ENCODE measurements around the gene CLEC16A.
A peak's percentile ranks its signal among the peaks of the same experiment; 100 is the strongest.

The CLEC16A gene

DNA sequence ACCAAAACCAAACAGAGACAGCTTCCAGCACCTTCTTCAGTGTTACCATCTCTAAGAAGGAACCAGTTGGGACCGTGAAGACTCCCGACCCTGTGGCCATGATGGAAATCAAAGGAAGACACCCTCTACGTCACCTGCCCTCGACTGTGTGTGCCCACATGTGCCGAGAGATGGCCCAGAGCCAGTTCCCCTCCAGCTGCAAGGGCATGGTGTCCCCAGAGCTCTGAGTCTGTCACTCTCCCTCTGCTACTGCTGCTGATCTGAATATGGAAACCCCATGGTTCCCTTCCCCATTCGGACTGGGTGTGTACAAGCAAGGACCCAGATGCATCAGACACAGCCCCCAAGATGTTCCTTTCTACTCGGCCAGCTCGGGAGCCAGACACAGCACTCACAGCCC lies 235.2 kb downstream of the CLEC16A start:
- no peak for DNase-seq
- in situ Hi-C loops (cut with HindIII; ENCODE audit: low pct_ligation_motif_present, low pct_unique_long_range_greater_than_20kb, low sequenced_read_pairs), result no loop called here

DNA sequence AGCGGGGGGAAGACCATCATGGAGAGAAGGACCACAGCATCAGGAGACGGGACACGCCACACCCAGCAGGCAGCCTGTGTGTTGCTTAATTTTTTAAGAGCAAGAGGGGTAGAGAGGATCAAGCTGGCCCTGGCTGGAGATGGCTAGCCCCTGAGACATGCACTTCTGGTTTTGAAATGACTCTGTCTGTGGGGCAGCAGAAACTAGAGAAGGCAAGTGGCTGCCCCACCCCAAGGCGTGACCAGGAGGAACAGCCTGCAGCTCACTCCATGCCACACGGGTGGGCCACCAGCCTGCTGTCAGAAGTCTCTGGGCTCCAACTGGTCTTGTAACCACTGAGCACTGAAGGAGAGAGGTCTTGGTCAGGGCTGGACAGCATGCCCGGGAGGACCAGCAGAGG lies 236.1 kb downstream of the CLEC16A start:
- DNase-seq, result no peak
- in situ Hi-C loops (cut with HindIII; ENCODE audit: low pct_ligation_motif_present, low pct_unique_long_range_greater_than_20kb, low sequenced_read_pairs), result no loop called here

DNA sequence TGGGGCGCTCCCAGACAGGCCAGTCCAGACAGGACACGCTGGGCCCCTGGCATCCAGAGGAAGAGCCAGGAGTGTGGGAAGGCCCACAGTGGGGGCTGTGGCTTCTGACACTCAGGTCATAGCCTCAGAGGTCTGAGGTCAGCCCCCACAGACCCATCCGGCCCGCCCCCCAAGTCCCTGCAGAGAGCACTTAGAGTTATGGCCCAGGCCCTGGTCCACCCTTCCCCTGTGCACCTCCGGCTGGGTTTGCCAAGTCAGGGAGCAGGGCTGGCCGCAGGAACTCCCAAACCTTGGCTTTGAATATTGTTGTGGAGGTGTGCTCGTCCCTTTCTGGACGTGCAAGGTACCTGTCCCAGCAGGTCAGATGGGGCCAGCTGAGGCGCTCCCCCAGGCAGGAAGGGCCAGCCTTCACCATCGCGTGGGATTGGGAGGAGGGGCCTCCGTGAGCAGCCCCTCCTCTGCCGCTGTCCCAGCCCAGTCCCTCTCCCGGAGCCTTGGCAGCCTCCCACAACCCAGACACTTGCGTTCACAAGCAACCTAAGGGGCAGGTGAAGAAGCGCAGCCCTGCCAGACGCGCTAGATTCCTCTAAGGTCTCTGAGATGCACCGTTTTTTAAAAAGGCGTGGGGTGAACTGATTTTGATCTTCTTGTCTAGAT lies 237.0 kb downstream of the CLEC16A start:
- DNase-seq, result no peak
- in situ Hi-C loops (cut with HindIII; ENCODE audit: low pct_ligation_motif_present, low pct_unique_long_range_greater_than_20kb, low sequenced_read_pairs), result no loop called here

DNA sequence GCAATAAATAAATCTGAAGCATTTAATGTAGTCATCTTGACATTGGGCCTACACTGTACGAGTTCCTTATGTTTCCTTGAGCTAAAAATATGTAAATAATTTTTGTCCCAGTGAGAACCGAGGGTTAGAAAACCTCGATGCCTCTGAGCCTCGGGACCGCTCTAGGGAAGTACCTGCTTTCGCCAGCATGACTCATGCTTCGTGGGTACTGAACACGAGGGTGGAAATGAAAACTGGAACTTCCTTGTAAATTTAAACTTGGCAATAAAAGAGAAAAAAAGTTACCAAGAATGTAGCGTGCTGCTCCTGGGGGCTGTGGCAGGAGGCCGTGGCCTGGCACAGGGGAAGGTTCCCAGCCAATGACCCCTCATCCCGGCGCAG lies 237.5 kb downstream of the CLEC16A start:
- peak; percentile 23 for DNase-seq
- in situ Hi-C loops (cut with HindIII; ENCODE audit: low pct_ligation_motif_present, low pct_unique_long_range_greater_than_20kb, low sequenced_read_pairs), result no loop called here

DNA sequence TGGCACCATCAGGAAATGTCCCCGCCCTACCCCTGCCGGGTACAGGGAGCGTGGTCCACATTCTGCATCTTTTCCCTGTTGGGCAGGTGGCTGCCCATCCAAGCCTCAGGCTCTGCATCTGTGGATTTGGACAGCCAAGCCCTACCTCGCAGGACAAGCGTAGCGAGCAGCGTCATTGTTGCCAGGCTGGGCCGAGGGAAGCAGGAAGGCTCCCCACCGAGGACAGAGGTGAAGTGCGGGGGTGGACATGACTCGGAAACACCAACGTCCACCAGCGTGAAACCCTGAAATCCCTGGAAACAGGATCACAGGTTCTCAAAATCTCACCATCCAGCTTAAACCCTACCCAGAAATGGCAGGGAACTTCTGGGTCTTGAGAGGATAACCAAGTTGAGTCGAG lies 238.0 kb downstream of the CLEC16A start:
- DNase-seq, result no peak
- in situ Hi-C loops (cut with HindIII; ENCODE audit: low pct_ligation_motif_present, low pct_unique_long_range_greater_than_20kb, low sequenced_read_pairs), result no loop called here

DNA sequence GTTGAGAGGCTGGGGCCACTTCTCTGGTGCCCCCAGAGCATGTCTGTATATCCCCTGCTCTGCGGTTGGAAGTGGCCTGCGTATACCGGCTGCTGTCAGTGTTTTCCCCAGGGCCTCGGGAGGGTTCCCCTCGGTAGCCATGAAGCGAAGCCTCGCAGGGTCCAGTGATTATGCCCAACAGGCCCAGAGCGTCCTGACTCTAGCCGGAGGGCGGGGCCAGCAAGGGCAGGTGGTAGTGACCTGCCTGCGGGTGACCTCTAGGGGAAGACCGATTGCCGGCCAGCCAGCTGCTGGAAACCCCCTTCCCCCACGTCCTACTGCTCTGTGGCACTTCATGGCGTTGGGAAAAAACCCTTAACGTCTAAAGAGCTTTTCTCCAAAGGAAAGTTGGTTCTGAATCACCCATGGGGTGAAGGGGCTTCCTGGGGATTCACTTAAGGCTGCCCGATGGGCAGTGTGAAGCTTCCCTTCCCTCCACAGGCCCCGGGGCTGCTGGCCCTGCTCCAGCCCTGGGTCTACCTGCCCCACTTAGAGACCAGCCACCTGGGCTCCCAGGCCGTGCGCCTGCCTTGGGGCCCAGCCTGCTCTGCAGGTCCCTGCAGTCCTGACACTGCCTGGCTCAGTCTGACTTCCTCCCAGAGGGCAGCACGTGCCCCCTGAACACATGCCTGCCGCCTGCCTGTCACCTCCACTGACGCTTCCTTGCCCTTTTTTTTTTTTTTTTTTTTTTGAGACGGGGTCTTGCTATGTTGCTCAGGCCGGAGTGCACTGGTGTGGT lies 238.9 kb downstream of the CLEC16A start:
- no peak for DNase-seq
- in situ Hi-C loops (cut with HindIII; ENCODE audit: low pct_ligation_motif_present, low pct_unique_long_range_greater_than_20kb, low sequenced_read_pairs), result no loop called here

DNA sequence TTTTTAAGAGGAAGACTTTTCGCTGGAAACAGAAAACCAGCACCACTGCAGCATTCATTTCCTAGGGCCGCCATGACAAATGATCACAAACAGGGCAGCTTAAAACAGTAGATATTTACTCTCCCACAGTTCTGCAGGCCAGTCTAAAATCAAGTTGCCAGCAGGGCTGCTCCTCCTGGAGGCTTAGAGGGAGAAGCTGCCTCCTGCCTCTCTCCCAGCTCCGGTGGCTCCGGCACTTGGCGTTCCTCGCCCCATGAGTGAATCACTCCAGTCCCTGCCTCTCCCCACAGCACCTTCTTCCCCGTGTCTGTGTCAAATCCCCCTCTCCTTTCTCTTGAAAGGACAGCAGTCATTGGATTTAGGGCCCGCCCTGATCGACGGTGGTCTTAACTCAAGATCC lies 239.6 kb downstream of the CLEC16A start:
- in situ Hi-C loops (cut with HindIII; ENCODE audit: low pct_ligation_motif_present, low pct_unique_long_range_greater_than_20kb, low sequenced_read_pairs), result no loop called here
- no peak for DNase-seq

DNA sequence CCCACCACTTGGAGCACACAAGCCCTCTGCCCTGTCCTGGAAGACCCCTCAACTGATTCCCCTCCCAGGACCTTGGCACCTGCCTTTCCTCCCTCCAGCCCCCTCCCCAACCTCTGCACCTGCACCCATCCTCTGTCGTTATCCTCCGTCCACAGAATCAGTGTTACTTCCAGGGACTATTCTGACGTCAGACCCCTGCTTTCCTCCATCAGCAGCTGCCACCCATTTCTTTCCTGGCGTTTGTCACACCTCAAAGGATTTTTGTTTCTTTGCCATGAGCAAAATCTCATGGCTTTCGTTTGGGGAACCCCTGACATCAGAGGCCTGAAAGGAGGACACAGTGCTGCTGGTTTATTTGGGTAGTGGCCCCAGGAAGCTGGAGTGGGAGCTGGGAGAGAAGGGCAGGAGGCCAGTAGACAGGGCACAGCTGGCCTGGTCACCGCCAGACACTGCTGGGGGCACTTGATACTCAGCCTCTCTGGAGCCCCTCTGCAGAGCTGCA lies 243.2 kb downstream of the CLEC16A start:
- no peak for DNase-seq

DNA sequence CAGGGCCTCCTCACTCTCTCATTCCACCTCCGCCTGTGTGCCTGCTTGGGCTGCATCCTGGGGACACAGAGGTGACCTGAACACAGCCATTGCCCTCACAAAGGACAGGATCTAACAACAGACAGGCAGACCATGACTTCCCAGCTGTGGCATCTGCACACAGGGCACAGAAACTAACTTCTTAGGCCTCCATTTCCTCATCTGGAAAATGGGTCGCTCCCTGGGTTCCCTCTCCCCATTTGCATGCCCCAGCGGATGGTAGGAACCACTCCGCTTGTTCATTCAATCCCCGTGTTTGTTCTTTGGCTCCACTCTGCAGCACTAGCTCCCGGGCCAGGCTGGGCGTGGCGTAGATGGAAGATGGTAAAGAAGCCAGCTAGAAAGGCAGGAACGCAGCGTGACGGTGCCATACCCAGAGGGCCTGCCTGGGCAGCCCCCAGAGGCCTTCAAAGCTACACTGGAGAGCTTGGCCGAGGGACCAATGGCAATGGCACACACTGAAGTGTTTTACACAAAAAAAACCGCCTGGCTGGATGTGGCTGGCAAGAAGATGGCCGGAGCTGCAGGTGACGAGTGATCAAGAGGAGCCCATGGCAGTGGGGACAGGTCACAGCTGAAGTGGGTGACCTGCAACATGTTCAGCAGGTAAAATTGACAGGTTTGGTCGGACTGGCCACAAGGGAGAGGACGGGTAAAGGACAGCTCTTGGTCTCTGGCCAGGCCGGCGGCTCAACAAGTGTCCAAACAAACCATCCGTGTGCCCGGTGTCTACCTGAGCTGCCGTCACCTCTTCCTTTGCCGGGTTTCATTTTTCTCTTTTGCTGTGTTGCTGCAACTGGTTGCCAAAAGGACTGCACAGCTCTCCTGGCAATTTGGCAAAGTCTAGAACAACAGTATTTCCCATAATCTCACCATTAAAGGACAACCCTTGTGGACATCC lies 244.7 kb downstream of the CLEC16A start:
- DNase-seq, result no peak
- in situ Hi-C loops (cut with HindIII; ENCODE audit: low pct_ligation_motif_present, low pct_unique_long_range_greater_than_20kb, low sequenced_read_pairs), result no loop called here

More for the DNA sequence above, 243.2 kb downstream of the CLEC16A start:
- in situ Hi-C loops (cut with HindIII; ENCODE audit: low pct_ligation_motif_present, low pct_unique_long_range_greater_than_20kb, low sequenced_read_pairs), result no loop called here

DNA sequence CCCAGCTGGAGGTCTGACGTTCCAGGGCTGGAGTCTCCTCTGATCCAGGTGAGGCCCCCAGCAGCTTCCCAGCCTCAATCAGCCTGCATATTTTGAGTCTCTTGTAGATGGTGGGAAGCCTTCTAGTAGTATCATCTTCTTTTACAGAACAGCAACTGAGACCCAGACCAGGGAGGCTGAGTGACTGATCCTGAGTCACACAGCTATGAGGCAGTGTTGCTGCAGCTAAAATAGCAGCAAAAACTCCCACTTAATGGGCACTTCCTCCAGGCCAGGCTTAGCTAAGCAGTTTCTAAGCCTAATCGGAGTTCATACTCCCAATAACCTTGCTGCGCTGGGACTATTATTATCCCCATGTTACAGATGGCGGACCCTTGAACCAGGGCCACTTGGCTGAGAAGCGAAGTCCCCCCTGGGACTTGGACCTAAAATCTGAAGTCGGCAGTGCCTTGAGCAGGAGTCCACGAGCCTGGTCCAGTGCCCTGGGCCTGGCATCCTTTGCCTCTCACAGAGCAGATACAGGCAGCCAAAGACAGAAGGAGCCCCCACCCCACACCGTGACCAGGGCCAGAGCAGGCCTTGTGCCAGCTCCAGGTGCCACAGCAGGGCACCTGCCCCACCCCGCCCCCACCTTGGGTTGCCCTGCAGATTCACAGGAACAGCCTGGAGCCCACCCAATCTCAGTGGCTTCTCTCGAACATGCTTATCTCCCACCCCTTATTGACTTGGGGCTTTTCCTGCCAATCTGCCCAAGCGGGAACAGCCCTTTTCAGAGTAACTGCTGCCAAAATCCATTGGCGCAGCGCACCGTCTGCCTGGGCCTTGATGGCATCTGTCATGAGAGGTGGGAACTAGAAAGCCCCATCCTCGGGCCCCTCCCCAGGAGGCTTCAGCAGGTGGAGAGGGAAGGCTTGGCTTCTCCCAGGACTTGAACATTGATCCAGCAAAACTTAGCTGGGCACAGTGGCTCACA lies 246.5 kb downstream of the CLEC16A start:
- in situ Hi-C loops (cut with HindIII; ENCODE audit: low pct_ligation_motif_present, low pct_unique_long_range_greater_than_20kb, low sequenced_read_pairs), result no loop called here
- no peak for DNase-seq

DNA sequence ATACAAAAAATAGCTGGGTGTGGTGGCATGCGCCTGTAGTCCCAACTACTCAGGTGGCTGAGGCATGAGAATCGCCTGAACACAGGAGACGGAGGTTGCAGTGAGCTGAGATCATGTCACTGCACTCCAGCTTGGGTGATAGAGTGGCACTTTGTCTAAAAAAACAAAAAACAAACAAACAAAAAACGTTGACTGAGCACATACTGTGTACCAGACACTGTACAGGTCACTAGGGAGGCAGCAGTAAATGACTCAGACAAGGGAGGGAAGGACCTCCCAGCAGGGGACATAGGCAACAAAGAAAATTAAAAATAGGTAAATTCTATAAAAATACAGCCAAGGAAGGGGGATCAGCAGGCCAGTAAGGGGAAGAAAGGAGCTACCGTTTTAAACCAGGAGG lies 247.3 kb downstream of the CLEC16A start:
- DNase-seq, result no peak
- in situ Hi-C loops (cut with HindIII; ENCODE audit: low pct_ligation_motif_present, low pct_unique_long_range_greater_than_20kb, low sequenced_read_pairs), result no loop called here

DNA sequence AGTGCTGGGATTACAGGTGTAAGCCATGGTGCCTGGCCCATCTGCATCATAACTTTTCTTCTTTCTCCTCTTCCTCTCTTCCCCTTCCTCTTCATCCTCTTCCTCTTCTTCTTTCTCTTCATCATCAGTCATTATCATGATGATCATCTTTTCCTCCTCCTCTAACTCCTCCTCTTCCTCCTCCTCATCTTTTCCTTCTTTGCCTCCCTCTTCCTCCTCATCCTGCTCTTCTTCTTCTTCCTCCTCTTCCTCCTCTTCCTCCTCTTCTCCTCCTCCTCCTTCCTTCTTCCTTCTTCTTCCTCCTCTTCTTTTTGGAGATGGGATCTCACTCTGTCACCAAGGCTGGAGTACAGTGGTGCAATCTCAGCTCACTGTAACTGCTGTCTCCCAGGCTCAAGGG lies 249.1 kb downstream of the CLEC16A start:
- in situ Hi-C loops (cut with HindIII; ENCODE audit: low pct_ligation_motif_present, low pct_unique_long_range_greater_than_20kb, low sequenced_read_pairs), result no loop called here
- no peak for DNase-seq

DNA sequence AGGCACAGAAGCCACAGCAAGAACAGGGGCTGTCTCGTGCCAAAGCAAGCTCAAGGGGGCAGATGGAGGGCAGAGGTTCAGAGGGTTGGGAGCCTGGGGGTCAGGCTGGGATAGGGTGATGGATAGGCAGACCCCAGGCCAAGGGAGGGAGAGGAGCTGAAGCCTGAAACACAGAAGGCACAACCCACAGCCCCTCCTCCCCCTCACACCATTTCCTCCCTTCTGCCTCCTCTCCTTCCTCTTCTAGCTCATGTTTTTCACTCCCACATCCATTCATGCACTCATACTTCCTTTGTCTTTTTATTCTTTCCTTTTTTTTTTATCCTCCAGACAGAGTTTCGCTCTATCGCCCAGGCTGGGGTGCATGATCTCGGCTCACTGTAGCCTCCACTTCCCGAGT lies 250.5 kb downstream of the CLEC16A start:
- in situ Hi-C loops (cut with HindIII; ENCODE audit: low pct_ligation_motif_present, low pct_unique_long_range_greater_than_20kb, low sequenced_read_pairs), result no loop called here

DNA sequence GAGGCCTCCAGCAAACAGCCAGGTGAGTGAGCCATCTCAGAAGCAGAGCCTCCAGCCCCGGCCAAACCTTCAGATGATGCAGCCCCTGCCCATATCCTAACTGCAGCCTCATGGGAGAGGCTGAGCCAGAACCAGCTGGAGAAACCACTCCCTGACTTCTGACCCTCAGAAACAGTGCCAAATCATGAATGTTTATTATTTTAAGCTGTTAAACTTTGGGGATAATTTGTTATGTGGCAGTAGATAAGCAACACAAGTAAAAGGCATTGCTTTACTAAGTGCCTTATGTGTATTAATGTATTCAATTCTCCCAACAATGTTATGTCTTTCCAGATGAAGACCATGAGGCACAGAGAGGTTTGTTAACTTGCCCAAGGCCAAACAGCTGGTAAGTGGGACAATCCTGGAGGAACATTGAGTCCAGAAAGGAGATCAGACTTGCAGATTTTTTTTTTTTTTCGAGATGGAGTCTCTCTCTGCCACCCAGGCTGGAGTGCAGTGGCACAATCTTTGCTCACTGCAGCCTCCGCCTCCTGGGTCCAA lies 252.0 kb downstream of the CLEC16A start:
- in situ Hi-C loops (cut with HindIII; ENCODE audit: low pct_ligation_motif_present, low pct_unique_long_range_greater_than_20kb, low sequenced_read_pairs), result no loop called here
- no peak for DNase-seq

More for the DNA sequence above, 250.5 kb downstream of the CLEC16A start:
- DNase-seq, result no peak

DNA sequence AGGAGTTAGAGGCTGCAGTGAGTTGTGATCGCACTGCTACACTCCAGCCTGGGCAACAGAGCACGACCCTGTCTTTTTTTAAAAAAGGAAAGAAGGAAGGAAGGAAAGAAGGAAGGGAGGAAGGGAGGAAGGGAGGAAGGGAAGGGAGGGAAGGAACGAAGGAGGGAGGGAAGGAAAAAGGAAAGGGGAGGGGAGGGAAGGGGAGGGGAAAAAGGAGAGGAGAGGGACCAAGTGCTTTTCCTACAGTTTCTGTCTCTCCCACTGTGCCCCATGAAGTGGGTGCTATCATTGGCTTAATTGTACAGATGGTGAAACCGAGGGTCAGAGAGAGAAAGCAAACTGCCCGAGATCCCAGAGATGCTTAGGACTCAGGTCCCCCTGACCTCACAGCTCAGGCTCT lies 254.0 kb downstream of the CLEC16A start:
- in situ Hi-C loops (cut with HindIII; ENCODE audit: low pct_ligation_motif_present, low pct_unique_long_range_greater_than_20kb, low sequenced_read_pairs), result no loop called here

DNA sequence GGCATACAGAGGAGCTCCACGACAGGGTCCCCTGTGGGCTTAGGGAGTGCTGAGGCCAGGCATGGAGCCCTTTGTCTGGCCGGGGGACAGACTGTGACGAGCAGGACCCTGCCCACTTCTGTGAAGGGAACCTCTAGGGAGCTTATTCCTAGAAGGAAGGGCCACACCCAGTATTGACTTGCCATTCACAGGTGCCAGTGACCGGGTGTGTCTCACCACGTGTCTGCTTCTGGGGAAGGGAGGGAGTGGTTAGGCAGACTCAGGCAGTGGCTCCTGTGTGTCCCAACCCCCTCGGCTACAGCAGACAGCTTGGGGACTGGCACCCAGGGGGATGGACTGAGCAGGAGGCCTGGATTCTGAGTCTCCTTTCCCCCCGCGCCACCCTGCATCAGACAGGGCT lies 254.5 kb downstream of the CLEC16A start:
- DNase-seq, result no peak
- in situ Hi-C loops (cut with HindIII; ENCODE audit: low pct_ligation_motif_present, low pct_unique_long_range_greater_than_20kb, low sequenced_read_pairs), result no loop called here

More for the DNA sequence above, 254.0 kb downstream of the CLEC16A start:
- no peak for DNase-seq

DNA sequence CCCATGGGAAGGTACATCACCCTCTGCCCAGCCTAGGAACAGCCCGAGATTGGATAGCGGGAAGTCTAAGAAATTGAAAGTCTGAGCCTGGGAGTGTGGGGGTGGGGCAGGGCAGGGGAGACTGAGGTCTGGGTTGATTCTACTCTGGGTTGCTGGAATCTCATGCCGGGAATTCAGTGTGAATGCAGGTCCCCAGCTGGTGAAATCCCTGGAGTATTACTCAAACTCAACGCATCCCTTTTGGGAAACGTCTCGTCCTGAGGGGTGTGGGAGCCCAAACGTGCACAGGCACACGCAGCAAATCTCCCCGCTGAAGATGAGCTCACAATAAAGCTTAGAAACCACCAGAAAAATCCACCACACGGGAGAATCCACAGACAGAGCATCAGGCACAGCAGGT lies 256.2 kb downstream of the CLEC16A start:
- in situ Hi-C loops (cut with HindIII; ENCODE audit: low pct_ligation_motif_present, low pct_unique_long_range_greater_than_20kb, low sequenced_read_pairs), result no loop called here
- DNase-seq, result no peak

Data from ACHN (cell line).